Testis (tissue), 2 donors: ENCODE measurements around the gene MOV10.

Experiments
- POLR2A ChIP-seq: fragments of 450-650 bp; IDR thresholded peaks from one replicate; pipeline ENCODE4 v1.6.1; 2017; ENCODE audit warnings: antibody characterized with exemption, mild to moderate bottlenecking, moderate library complexity
- TF ChIP-seq, protein P1 (sequence below), 3 experiments: fragments of 450-650 bp in 2 of 3; fragments of 200-600 bp in 1 of 3; sonication (generic) in 1 of 3; IDR thresholded peaks; one replicate each; pipeline ENCODE4 v1.5.1; 2016 to 2019; ENCODE audit warnings: antibody characterized with exemption in 3 of 3, mild to moderate bottlenecking in 2 of 3, moderate library complexity in 1 of 3

DNA sequence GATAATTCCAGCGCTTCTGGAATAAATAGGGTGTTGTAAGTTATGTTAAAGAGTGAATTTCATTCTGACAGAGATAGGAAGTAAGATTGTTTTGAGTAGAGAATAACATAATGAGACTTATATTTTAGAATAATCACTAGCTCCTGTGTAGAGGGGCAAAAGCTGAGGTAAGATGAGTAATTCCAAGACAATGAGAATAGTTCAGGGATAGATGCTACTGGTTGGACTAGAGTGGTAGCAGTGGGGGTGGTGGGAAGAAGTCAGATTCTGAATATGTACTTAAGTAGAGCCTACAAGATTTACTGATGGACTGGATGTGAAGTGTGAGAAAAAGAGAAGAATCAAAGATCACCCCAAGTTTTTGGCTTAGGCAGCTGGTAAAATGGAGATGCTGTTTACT, 23.3 kb upstream of the MOV10 start:
- no peak for TF ChIP-seq POLR2A
- TF ChIP-seq, protein P1, sequence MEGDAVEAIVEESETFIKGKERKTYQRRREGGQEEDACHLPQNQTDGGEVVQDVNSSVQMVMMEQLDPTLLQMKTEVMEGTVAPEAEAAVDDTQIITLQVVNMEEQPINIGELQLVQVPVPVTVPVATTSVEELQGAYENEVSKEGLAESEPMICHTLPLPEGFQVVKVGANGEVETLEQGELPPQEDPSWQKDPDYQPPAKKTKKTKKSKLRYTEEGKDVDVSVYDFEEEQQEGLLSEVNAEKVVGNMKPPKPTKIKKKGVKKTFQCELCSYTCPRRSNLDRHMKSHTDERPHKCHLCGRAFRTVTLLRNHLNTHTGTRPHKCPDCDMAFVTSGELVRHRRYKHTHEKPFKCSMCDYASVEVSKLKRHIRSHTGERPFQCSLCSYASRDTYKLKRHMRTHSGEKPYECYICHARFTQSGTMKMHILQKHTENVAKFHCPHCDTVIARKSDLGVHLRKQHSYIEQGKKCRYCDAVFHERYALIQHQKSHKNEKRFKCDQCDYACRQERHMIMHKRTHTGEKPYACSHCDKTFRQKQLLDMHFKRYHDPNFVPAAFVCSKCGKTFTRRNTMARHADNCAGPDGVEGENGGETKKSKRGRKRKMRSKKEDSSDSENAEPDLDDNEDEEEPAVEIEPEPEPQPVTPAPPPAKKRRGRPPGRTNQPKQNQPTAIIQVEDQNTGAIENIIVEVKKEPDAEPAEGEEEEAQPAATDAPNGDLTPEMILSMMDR (IDR thresholded peaks at IDR 0.05) = no peak
